GM21360 (cell line): ENCODE data around the gene C19orf38.
"Not testable (repeated sequence)": the region's sequence is repeated elsewhere in the genome, so short reads cannot be mapped to it uniquely, and the experiment has no call there.

Experiments
- ATAC-seq: cut with Tn5 transposase; IDR thresholded peaks from one replicate; pipeline ENCODE4 v1.9.1; 2021; ENCODE audit warnings: mild to moderate bottlenecking, moderate library complexity; ENCODE audit not compliant: unreplicated experiment

C19orf38 gene

GRCh38 chr19:10820173-10820572, 28.0 kb upstream of the C19orf38 start:
- no peak for ATAC-seq

GRCh38 chr19:10823690-10824089, 24.5 kb upstream of the C19orf38 start:
- ATAC-seq = no peak

GRCh38 chr19:10826231-10826630, 22.0 kb upstream of the C19orf38 start:
- no peak for ATAC-seq

- ATAC-seq = no peak
Measured at GRCh38 chr19:10826846-10827245, 21.4 kb upstream of the C19orf38 start.

- ATAC-seq = no peak
Measured at GRCh38 chr19:10828981-10829821, 19.0 kb upstream of the C19orf38 start.

- no peak for ATAC-seq
Measured at GRCh38 chr19:10829967-10830366, 18.2 kb upstream of the C19orf38 start.

- ATAC-seq = no peak
Measured at GRCh38 chr19:10830370-10830769, 17.8 kb upstream of the C19orf38 start.

GRCh38 chr19:10830931-10831779, 17.1 kb upstream of the C19orf38 start:
- no peak for ATAC-seq

- ATAC-seq = no peak
Measured at GRCh38 chr19:10831987-10832938, 16.0 kb upstream of the C19orf38 start.

GRCh38 chr19:10832939-10833296, 15.3 kb upstream of the C19orf38 start:
- no peak for ATAC-seq

GRCh38 chr19:10835089-10835753, 13.0 kb upstream of the C19orf38 start:
- ATAC-seq = no peak

- ATAC-seq = peak; percentile 76
Measured at GRCh38 chr19:10835754-10836478, 12.3 kb upstream of the C19orf38 start, which contains the start of gene TMED1. TMED1 (minus strand) TSS chr19:10836212; CDS start chr19:10836191, 21 bp downstream.

GRCh38 chr19:10836479-10837330, 11.5 kb upstream of the C19orf38 start:
- no peak for ATAC-seq

GRCh38 chr19:10837649-10838048, 10.6 kb upstream of the C19orf38 start:
- not testable (repeated sequence) for ATAC-seq

- ATAC-seq = no peak
Measured at GRCh38 chr19:10838377-10838776, 9.8 kb upstream of the C19orf38 start.

GRCh38 chr19:10839114-10840050, 8.8 kb upstream of the C19orf38 start:
- ATAC-seq = no peak

- no peak for ATAC-seq
Measured at GRCh38 chr19:10842788-10843187, 5.4 kb upstream of the C19orf38 start.
